ACC112 (cell line): ENCODE data around the gene UST.
"Not testable (repeated sequence)": the region's sequence is repeated elsewhere in the genome, so short reads cannot be mapped to it uniquely, and the experiment has no call there.

Experiments used
- H2AFZ ChIP-seq: fragments of 200-600 bp; sonication (generic); one replicate; pipeline ENCODE4 v1.6.0; 2017; ENCODE audit warnings: antibody characterized with exemption, low read length; ENCODE audit not compliant: unreplicated experiment
- H3K27ac ChIP-seq: fragments of 200-600 bp; sonication (generic); 2 replicates; pipeline ENCODE4 v1.5.1; 2014; ENCODE audit warnings: low read depth, mild to moderate bottlenecking, antibody characterized with exemption, low read length, moderate library complexity
- H3K27me3 ChIP-seq: fragments of 200-600 bp; sonication (generic); 2 replicates; pipeline ENCODE4 v1.6.1; 2014; ENCODE audit warnings: mild to moderate bottlenecking, antibody characterized with exemption, low read length, moderate library complexity, mixed read lengths; ENCODE audit not compliant: insufficient read depth
- H3K36me3 ChIP-seq: fragments of 200-600 bp; sonication (generic); 2 replicates; pipeline ENCODE4 v1.6.1; 2016; ENCODE audit warnings: mild to moderate bottlenecking, antibody characterized with exemption, low read length, moderate library complexity, mixed read lengths; ENCODE audit not compliant: insufficient read depth
- H3K4me1 ChIP-seq: fragments of 200-600 bp; sonication (generic); one replicate; pipeline ENCODE4 v1.6.1; 2016; ENCODE audit warnings: low read length, mixed read lengths; ENCODE audit not compliant: insufficient read depth, unreplicated experiment, control insufficient read depth
- H3K4me3 ChIP-seq: fragments of 200-600 bp; sonication (generic); 2 replicates; pipeline ENCODE4 v1.5.1; 2014; ENCODE audit warnings: mild to moderate bottlenecking, low read depth, low read length
- H3K79me2 ChIP-seq: fragments of 200-600 bp; sonication (generic); one replicate; pipeline ENCODE4 v1.6.0; 2016; ENCODE audit warnings: low read length; ENCODE audit not compliant: control insufficient read depth, unreplicated experiment, insufficient read depth

The UST gene

GRCh38 chr6:148898376-148899014 lies 151.7 kb downstream of the UST start:
- Histone ChIP-seq H3K4me1 (no peaks in the 10 kb centered on the region), H2AFZ (no peak overlapping the region), H3K27me3 (no peaks in the 10 kb centered on the region), H3K4me3 (no peak overlapping the region), H3K36me3 (no peaks in the 10 kb centered on the region), H3K79me2 (no peaks in the 10 kb centered on the region), H3K27ac (no peak overlapping the region)

GRCh38 chr6:148904896-148905870 lies 158.4 kb downstream of the UST start:
- Histone ChIP-seq H3K27ac (no peak overlapping the region), H3K4me1 (no peaks in the 10 kb centered on the region), H3K36me3 (no peaks in the 10 kb centered on the region), H3K27me3 (no peaks in the 10 kb centered on the region), H3K79me2 (no peaks in the 10 kb centered on the region), H2AFZ (no peak overlapping the region), H3K4me3 (no peak overlapping the region)

GRCh38 chr6:148905901-148906300 lies 159.1 kb downstream of the UST start:
- Histone ChIP-seq H3K4me3 (no peak overlapping the region), H3K27ac (no peak overlapping the region), H3K27me3 (no peaks in the 10 kb centered on the region), H2AFZ (no peak overlapping the region), H3K4me1 (no peaks in the 10 kb centered on the region), H3K36me3 (no peaks in the 10 kb centered on the region), H3K79me2 (no peaks in the 10 kb centered on the region)

- no peak overlapping the region for H3K27ac ChIP-seq
- H3K4me1 ChIP-seq, result no peaks in the 10 kb centered on the region
- H3K79me2 ChIP-seq, result no peaks in the 10 kb centered on the region
- no peaks in the 10 kb centered on the region for H3K27me3 ChIP-seq
- H3K36me3 ChIP-seq, result no peaks in the 10 kb centered on the region
- no peak overlapping the region for H2AFZ ChIP-seq
- H3K4me3 ChIP-seq, result no peak overlapping the region
Observed at GRCh38 chr6:148906386-148906785, 159.6 kb downstream of the UST start.

- no peaks in the 10 kb centered on the region for H3K27me3 ChIP-seq
- H2AFZ ChIP-seq, result no peak overlapping the region
Observed at GRCh38 chr6:148907573-148907972, 160.7 kb downstream of the UST start.

GRCh38 chr6:148912252-148912651 lies 165.4 kb downstream of the UST start:
- Histone ChIP-seq H2AFZ (no peak overlapping the region), H3K27ac (no peak overlapping the region), H3K79me2 (no peaks in the 10 kb centered on the region), H3K4me1 (no peaks in the 10 kb centered on the region), H3K27me3 (no peaks in the 10 kb centered on the region), H3K4me3 (no peak overlapping the region), H3K36me3 (no peaks in the 10 kb centered on the region)

More at GRCh38 chr6:148907573-148907972, 160.7 kb downstream of the UST start:
- no peak overlapping the region for H3K27ac ChIP-seq
- no peaks in the 10 kb centered on the region for H3K79me2 ChIP-seq
- no peaks in the 10 kb centered on the region for H3K36me3 ChIP-seq
- H3K4me3 ChIP-seq, result no peak overlapping the region
- no peaks in the 10 kb centered on the region for H3K4me1 ChIP-seq

- Histone ChIP-seq H3K36me3 (no peaks in the 10 kb centered on the region), H3K4me1 (no peaks in the 10 kb centered on the region), H3K27me3 (no peaks in the 10 kb centered on the region), H3K27ac (no peak overlapping the region), H2AFZ (no peak overlapping the region), H3K4me3 (no peak overlapping the region), H3K79me2 (no peaks in the 10 kb centered on the region)
Observed at GRCh38 chr6:148915810-148916209, 169.0 kb downstream of the UST start.

GRCh38 chr6:148916485-148916884 lies 169.7 kb downstream of the UST start:
- H2AFZ ChIP-seq, H3K27ac ChIP-seq, H3K4me1 ChIP-seq, H3K36me3 ChIP-seq, H3K79me2 ChIP-seq, H3K4me3 ChIP-seq, H3K27me3 ChIP-seq: not testable (repeated sequence)

- no peak overlapping the region for H3K27ac ChIP-seq
- no peaks in the 10 kb centered on the region for H3K4me1 ChIP-seq
Observed at GRCh38 chr6:148924226-148925012, 177.6 kb downstream of the UST start.

GRCh38 chr6:148925701-148926100 lies 178.9 kb downstream of the UST start:
- Histone ChIP-seq H3K79me2 (no peaks in the 10 kb centered on the region), H3K36me3 (no peaks in the 10 kb centered on the region), H2AFZ (no peak overlapping the region), H3K27ac (no peak overlapping the region), H3K27me3 (no peaks in the 10 kb centered on the region), H3K4me1 (no peaks in the 10 kb centered on the region), H3K4me3 (no peak overlapping the region)

More at GRCh38 chr6:148924226-148925012, 177.6 kb downstream of the UST start:
- Histone ChIP-seq H3K4me3 (no peak overlapping the region), H3K27me3 (no peaks in the 10 kb centered on the region), H2AFZ (no peak overlapping the region), H3K36me3 (no peaks in the 10 kb centered on the region), H3K79me2 (no peaks in the 10 kb centered on the region)
